ENCODE measurements around the gene GAK.

Gene GAK

DNA sequence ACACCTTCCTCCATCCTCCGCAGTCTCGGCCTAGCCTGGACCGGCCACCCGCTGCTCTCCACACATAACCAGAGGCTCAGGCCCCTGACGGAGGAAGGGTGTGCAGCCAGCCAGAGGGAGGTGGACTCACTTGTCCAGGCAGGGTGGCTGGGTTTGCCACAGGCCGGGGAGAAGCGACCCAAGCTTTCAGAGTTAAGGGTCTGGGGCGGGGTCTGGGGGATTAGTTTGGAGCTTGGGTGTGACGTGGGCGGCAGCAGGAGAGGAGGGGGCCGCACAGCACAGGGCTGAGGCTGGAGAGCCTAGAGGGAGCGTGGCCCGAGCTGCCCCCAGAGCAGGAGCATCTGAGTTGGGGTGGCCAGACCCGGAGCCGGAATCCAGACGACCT lies 83.8 kb downstream of the GAK start:
- no peak for DNase-seq (ENCODE audit: low read depth)

- DNase-seq (ENCODE audit: low read depth): no peak
These were observed 86.3 kb downstream of the GAK start for GRCh38 chr4:845836-846251.

GRCh38 chr4:845233-845835 lies 86.8 kb downstream of the GAK start:
- no peak for DNase-seq (ENCODE audit: low read depth)

- no peak for DNase-seq (ENCODE audit: low read depth)
These were observed 87.3 kb downstream of the GAK start for GRCh38 chr4:844752-845232.

DNA sequence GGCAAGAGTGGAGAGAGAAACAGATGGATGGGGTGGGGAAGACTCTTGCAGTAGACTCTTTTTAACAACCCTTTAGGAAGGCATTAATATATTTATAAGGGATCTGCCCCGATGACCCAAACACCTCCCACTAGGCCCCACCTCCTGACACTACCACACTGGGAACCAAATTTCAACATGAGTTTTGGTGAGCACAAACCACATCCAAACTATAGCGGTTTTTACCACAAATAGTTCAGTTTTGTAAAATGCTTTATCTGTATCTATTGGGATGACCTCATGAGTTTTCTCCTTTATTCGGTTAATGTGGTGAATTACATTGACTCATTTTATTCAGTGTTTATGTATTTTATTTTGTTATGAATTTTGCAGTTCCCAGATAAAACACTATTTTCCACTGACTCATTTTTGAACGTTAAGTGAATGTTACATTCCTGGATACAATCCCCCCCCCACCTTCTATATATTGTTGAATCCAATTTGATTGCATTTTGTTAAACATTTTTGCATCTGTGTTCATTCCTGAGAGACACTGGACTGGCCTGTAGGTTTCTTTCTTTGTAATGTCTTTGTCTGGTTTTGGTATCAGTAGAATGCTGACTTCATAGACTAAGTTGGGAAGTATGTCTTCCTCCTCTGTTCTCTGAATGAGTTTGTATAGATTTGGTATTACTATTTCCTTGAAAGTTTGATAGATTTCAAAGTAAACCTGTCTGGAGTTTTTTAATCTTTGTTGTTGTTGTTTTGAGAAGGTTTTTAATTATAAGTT lies 92.3 kb downstream of the GAK start:
- DNase-seq (ENCODE audit: low read depth): no peak

DNA sequence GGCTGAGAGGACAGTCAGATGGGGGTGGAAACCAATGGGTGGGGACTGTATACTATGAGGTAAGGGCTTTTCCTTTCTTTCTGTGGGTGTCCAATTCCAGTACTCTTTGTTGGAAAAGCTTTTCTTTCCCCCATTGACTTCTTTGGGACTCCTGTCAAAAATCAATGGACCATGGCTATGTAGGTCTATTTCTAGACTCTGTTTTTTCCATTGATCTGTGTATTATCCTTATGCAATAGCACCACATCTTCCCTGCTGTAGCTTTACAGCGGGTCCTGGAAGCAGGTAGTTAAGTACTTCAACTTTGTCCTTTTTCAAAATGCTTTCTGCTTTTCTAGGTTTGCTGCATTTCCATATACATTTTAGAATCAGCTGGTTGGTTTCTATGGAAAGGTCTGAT lies 94.3 kb downstream of the GAK start:
- DNase-seq (ENCODE audit: low read depth): no peak

DNA sequence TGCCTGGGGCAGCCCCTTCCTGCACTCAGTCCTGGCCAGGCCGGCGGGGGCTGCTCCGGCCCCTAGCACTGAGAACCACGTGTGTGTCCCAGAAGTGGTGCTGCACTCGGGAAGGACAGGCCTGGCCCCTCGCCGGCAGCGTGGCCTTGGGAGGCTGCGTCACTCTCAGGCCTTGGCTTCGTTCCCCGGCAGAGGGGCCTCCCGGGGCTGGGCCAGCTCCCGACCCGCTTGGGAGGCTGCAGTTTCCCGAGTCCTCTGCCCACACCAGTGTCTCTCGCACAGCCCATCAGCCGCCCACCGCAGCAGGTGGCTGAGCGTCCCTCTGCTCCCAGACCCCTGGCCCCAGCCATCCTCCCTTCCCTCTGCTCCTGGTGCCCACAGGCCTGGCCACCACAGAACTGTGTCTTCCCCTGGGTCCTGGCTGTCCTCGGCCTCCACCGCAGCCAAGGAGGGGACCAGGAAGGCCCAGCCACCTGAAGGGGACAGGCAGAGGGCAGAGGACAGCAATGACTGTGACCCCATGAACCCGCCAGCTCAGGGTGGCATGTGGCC lies 95.3 kb downstream of the GAK start:
- DNase-seq (ENCODE audit: low read depth): no peak

DNA sequence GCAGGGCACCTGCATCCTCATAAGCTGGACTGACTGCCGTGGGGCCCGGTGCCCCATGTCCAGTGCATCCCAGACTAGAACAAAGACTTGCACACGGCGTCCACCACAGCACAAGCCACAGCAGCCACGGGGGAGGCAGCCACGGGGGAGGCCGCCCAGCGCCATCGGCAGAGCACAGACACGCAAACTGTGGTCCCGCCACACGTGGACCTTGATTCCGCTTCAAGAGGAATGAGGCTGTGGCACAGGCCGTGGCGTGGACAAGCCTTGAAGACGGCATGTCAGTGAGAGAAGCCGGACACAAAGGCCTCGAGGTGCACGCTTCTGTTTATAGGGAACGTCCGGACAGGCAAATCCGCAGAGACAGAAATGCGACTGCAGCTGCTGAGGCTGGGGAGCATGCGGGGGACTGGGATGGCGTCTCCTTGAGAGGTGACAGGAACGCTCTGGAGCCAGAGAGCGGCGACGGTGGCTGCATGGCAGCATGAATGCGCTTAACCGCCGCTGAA lies 96.1 kb downstream of the GAK start:
- no peak for DNase-seq (ENCODE audit: low read depth)

DNA sequence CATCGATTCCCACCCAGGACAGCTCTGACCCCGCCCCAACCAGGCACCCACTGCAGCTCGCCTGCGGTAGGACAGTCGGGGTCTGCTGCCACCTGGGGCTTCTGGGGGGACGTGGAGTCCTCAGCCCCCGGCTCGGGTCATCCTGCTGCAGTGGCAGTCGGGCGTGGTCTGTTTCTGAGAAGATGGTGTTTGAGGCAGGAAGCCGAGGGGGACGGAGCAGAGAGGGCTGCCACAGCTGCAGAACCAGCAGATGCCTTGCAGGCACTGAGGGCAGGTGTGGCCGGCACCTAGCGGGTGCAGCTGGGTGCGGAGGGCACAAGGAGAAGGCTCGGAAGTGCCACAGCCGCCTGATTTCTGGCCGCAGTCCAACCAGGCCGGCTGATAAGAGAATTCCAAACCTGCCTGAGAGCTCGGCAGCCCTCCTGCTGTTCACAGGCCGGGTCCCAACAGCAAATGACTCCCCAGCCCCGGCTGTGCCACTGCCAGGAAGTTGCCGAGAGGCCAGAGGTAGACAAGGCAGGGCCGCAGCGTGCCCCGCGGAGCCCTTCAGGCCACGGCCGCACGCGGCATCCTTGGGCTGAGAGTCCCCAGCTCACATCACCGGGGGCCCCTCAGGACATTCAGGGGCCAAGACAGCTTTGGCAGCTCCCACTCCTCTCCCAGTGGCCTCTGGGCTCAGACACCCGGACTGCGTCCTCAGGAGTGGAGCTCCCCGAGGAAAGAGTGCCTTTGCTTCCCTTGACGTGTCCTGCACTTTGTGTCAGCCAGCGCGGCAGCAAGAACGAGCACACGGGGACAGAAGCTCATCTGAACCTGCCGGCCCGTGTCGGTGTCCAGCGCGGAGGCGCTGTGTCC lies 96.7 kb downstream of the GAK start:
- no peak for DNase-seq (ENCODE audit: low read depth)

- no peak for DNase-seq (ENCODE audit: low read depth)
These were observed 97.6 kb downstream of the GAK start for GRCh38 chr4:834368-835147.

- no peak for DNase-seq (ENCODE audit: low read depth)
These were observed 98.3 kb downstream of the GAK start for GRCh38 chr4:833731-834367.

GRCh38 chr4:833156-833555 lies 99.0 kb downstream of the GAK start:
- DNase-seq (ENCODE audit: low read depth): no peak

DNA sequence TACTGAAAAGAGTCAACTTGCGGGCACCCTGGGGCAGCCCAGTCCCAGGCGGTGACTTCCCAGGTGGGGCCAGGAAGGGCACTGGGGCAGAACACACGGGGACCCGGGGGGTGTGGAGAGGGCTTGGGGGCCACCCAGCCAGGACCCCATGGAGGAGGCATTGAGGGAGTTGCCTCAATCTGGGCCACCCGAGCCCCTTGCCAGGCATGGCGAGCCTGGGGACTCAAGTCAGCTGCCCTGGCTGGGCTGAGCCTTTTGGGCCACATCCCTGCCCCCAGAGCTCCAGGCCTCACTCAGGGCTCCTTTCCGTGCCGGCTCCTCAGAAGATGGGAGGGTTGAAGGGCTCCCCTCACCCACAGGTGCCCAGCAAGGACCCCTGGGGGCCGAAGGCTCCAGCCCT lies 99.6 kb downstream of the GAK start:
- DNase-seq (ENCODE audit: low read depth): no peak

GRCh38 chr4:832108-832507 lies 100.0 kb downstream of the GAK start:
- no peak for DNase-seq (ENCODE audit: low read depth)

DNA sequence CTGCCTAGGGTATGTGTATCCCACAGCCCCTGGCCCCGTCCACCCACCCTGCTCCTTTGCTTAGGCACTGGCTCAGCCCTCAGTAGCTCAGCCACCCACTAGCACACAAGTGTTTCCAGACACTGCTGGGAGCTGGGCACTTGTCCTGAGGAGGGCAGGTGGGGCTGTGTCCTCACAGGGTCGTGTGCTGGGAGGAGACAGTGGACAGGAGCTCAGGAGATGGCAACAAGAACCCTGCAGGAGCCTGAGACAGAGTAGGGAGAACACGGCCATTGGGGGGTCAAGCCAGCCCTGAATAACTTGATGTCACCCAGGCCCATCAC lies 100.7 kb downstream of the GAK start:
- DNase-seq (ENCODE audit: low read depth): no peak

- DNase-seq (ENCODE audit: low read depth): no peak
These were observed 101.3 kb downstream of the GAK start for GRCh38 chr4:830601-831482.

DNA sequence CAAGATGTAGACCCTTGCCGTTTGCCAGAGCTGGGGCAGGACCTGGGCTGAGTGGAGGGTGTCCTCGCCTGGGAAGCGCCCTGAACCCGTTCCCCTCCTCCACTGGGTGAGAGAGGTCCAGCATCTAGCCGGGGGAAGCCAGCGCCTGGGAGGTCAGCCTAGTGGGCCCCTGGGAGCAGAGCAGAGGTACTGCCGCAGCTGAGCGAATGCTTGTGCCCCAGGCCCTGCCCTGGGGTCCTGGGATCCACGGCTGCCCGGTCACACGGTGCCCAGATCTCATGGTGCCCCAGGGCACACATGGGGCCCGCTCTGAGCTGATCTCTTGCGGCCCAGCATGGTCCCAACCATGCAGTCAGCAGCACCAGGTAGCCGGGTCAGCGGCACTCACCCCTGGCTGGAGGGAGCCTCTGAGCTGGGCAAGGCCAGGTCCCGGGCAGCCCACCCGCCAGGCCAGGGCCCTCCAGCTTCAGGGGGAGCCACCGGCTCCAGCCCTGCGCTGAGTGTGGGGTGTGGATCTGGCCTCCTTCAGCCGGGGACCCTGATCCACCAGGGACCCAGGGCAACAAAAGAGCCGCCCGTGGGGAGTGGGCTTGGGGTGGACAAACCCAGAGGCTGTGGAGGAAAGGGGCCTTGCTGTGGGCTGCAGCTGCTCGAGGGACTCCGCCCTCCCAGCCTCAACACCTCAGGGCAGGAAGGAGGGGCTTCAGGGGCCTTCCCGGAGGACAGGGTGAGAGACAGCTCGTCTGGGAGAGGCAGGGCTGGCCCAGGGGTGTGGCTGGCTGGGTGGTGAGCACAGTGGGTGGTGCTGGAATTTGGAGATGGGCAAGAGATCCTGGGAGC lies 102.1 kb downstream of the GAK start:
- DNase-seq (ENCODE audit: low read depth): no peak

DNA sequence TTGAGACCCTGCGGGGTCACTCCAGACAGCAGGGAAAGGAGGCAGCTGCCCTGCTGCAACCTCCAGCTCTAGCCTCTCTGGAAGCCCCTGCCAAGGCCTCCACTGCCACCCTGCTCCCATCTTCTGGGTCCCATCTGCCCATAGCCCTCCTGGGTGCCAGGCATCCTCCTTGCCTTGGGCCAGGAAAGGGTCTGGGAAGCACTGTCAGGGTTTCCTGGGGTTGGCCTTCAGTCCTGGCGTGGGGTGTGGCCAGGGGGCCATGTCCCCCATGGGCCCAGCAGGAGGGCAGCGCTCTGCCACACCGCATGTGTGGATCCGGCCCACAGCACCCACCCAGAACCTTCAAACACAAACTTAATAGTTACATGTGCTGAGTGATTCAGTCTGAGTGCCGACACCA lies 102.8 kb downstream of the GAK start:
- no peak for DNase-seq (ENCODE audit: low read depth)

GRCh38 chr4:828641-829271 lies 103.4 kb downstream of the GAK start:
- DNase-seq (ENCODE audit: low read depth): no peak
